OCI-LY1 (cell line): Measurements from ENCODE around the gene TGFBR3L.

ENCODE experiments used
- H2AFZ ChIP-seq: fragments of 200-600 bp; sonication (generic), shearing (Covaris generic); 2 replicates; pipeline ENCODE4 v1.6.0; 2014; ENCODE audit warnings: antibody characterized with exemption, mild to moderate bottlenecking, low read length
- H3F3A ChIP-seq: fragments of 200-600 bp; sonication (generic), shearing (Covaris generic); 2 replicates; pipeline ENCODE4 v1.6.0; 2014; ENCODE audit warnings: mild to moderate bottlenecking, antibody characterized with exemption, low read length, moderate library complexity; ENCODE audit not compliant: insufficient read depth
- H3K27ac ChIP-seq: fragments of 200-600 bp; sonication (generic); 2 replicates; pipeline ENCODE4 v1.5.1; 2014; ENCODE audit warnings: low read length, mixed run types, mild to moderate bottlenecking, low read depth; ENCODE audit not compliant: poor library complexity, severe bottlenecking
- H3K27me3 ChIP-seq: fragments of 200-600 bp; sonication (generic); 2 replicates; pipeline ENCODE4 v1.6.0; 2014; ENCODE audit warnings: antibody characterized with exemption, mild to moderate bottlenecking, low read length, moderate library complexity; ENCODE audit not compliant: insufficient read depth
- H3K36me3 ChIP-seq: fragments of 200-600 bp; sonication (generic); 2 replicates; pipeline ENCODE4 v1.6.1; 2014; ENCODE audit warnings: mild to moderate bottlenecking, antibody characterized with exemption, low read length, moderate library complexity, mixed read lengths; ENCODE audit not compliant: insufficient read depth
- H3K4me1 ChIP-seq: fragments of 200-600 bp; sonication (generic); 2 replicates; pipeline ENCODE4 v1.5.1; 2014; ENCODE audit warnings: mild to moderate bottlenecking, low read length, moderate library complexity; ENCODE audit not compliant: insufficient read depth, severe bottlenecking
- H3K4me2 ChIP-seq: fragments of 200-600 bp; sonication (generic), shearing (Covaris generic); 2 replicates; pipeline ENCODE4 v1.6.1; 2014; ENCODE audit warnings: low read length
- H3K4me3 ChIP-seq: fragments of 200-600 bp; sonication (generic); 2 replicates; pipeline ENCODE4 v1.5.1; 2014; ENCODE audit warnings: low read length, low read depth, mild to moderate bottlenecking, mixed read lengths; ENCODE audit not compliant: poor library complexity, severe bottlenecking
- H3K79me2 ChIP-seq: fragments of 200-600 bp; shearing (Covaris generic); 2 replicates; pipeline ENCODE4 v1.6.1; 2016; ENCODE audit warnings: mixed run types, low read length, mixed read lengths; ENCODE audit not compliant: insufficient read depth
- H3K9ac ChIP-seq: fragments of 200-600 bp; sonication (generic), shearing (Covaris generic); 2 replicates; pipeline ENCODE4 v1.6.1; 2014; ENCODE audit warnings: mild to moderate bottlenecking, low read length, mixed read lengths
- H3K9me2 ChIP-seq: fragments of 200-600 bp; sonication (generic), shearing (Covaris generic); 2 replicates; pipeline ENCODE4 v1.6.1; 2014; ENCODE audit warnings: low read depth, mild to moderate bottlenecking, low read length, mixed read lengths
- H3K9me3 ChIP-seq: fragments of 200-600 bp; shearing (Covaris generic); 2 replicates; pipeline ENCODE4 v1.6.1; 2014; ENCODE audit warnings: low read length, mixed read lengths
- H4K20me1 ChIP-seq: fragments of 200-600 bp; sonication (generic), shearing (Covaris generic); 2 replicates; pipeline ENCODE4 v1.6.0; 2016; ENCODE audit warnings: mild to moderate bottlenecking, low read length; ENCODE audit not compliant: insufficient read depth
- CTCF ChIP-seq: fragments of 200-600 bp; sonication (generic), shearing (Covaris generic); IDR thresholded peaks from 2 replicates; pipeline ENCODE4 v1.5.1; 2017; ENCODE audit warnings: mild to moderate bottlenecking, antibody characterized with exemption, low read length, moderate library complexity, mixed read lengths
- EZH2 ChIP-seq: fragments of 200-600 bp; sonication (generic), shearing (Covaris generic); IDR thresholded peaks from 2 replicates; pipeline ENCODE4 v1.8.0; 2017; ENCODE audit warnings: borderline replicate concordance, mixed run types, mild to moderate bottlenecking, antibody characterized with exemption, low read length, moderate library complexity, mixed read lengths

TGFBR3L gene

DNA sequence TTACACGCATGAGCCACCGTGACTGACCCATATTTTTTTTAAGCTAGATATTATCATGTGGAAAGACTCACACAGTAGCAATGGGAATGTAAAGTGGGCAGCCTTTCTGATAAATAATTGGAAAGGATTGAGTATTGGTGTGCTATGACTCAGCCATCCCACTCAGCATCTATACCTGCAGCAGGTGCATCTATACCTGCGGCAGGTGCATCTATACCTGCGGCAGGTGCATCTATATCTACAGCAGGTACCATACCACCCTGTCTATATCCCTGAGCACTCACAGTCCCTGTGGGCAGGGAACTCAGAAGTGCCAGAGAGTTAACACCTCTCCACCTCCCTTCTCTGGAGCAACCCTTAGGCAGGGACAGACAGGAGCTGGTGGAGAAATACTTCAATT lies 31.5 kb upstream of the TGFBR3L start:
- TF ChIP-seq CTCF (no peak), EZH2 (no peak)
- Histone ChIP-seq H2AFZ (no peak overlapping the region), H3K79me2 (no peaks in the 10 kb centered on the region), H3K9ac (no peak overlapping the region), H3K27ac (no peak overlapping the region), H3F3A (no peaks in the 10 kb centered on the region), H3K9me2 (no peaks in the 10 kb centered on the region), H4K20me1 (no peaks in the 10 kb centered on the region), H3K36me3 (no peaks in the 10 kb centered on the region), H3K27me3 (no peaks in the 10 kb centered on the region), H3K4me1 (no peaks in the 10 kb centered on the region), H3K4me3 (no peak overlapping the region), H3K4me2 (no peak overlapping the region), H3K9me3 (no peaks in the 10 kb centered on the region)

DNA sequence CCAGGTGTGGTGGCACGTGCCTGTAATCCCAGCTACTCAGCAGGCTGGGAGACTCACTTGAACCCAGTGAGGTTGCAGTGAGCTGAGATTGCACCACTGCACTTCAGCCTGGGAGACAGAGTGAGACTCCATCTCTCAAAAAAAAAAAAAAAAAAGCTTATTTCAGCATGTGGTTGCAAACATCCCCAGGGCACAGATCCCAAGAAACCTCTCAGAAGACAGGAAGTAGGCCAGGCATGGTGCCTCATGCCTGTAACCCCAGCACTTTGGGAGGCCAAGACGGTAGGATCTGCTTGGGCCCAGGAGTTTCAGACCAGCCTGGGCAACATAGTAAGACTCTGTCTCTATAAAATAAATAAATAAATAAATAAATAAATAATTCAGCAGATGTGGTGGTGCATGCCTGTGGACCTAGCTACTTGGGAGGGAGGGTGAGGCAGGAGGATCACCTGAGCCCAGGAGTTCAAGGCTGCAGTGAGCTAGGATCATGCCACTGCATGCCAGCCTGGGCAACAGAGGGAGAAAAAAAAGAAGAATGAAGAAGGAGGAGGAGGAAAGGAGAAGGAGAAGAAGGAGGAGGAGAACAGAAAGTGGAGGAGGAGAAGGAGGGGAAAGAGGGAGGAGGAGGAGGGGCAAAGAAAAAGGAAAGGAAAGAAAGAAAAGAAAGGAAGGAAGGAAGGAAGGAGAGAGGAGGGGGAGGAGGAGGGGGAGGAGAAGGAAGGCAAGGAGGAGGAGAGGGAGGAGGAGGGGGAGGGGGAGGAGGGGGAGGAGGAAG lies 30.6 kb upstream of the TGFBR3L start:
- Histone ChIP-seq H3F3A (no peaks in the 10 kb centered on the region), H4K20me1 (no peaks in the 10 kb centered on the region), H3K27ac (no peak overlapping the region), H3K4me2 (no peak overlapping the region), H3K9ac (no peak overlapping the region), H3K79me2 (no peaks in the 10 kb centered on the region), H3K9me3 (no peaks in the 10 kb centered on the region), H3K9me2 (no peaks in the 10 kb centered on the region), H3K4me1 (no peaks in the 10 kb centered on the region), H2AFZ (no peak overlapping the region), H3K36me3 (no peaks in the 10 kb centered on the region), H3K4me3 (no peak overlapping the region), H3K27me3 (no peaks in the 10 kb centered on the region)
- TF ChIP-seq CTCF (no peak), EZH2 (no peak)

GRCh38 chr19:7885818-7886217 lies 28.8 kb upstream of the TGFBR3L start:
- Histone ChIP-seq H3K4me2 (no peak overlapping the region), H3K9me2 (no peaks in the 10 kb centered on the region), H3F3A (no peaks in the 10 kb centered on the region), H3K36me3 (no peaks in the 10 kb centered on the region), H3K9me3 (no peaks in the 10 kb centered on the region), H4K20me1 (no peaks in the 10 kb centered on the region), H3K4me1 (no peaks in the 10 kb centered on the region), H3K27me3 (no peaks in the 10 kb centered on the region), H3K79me2 (no peaks in the 10 kb centered on the region), H3K9ac (no peak overlapping the region), H3K4me3 (no peak overlapping the region), H2AFZ (no peak overlapping the region), H3K27ac (no peak overlapping the region)
- no peak for TF ChIP-seq EZH2
- no peak for TF ChIP-seq CTCF
